Cardiac septum (tissue), 1 donor: ENCODE data around the gene CNOT3. TPM values are rescaled to one million over a fixed set of nuclear protein-coding genes. Genes with fewer than 3 reads are reported as not detected.

Source experiments
- DNase-seq: peaks from one replicate; pipeline ENCODE4 v3.0.0-alpha.2; 2020; ENCODE audit warnings: low spot score
- intact Hi-C: fragments of 100-400 bp; cut with DNase I; formaldehyde crosslinking; loops from one replicate; pipeline ENCODE4 v1.14.0; 2022
- total RNA-seq: library from RNA; stranded (reverse); fragmentation: NEBNext Ultra II Directional; extraction: Animal tissue kit (Norgen Biotek cat#: 25700); gene quantifications from one replicate; pipeline ENCODE4 v1.2.1, GENCODE V29; 2021
- donor health status: DM: no; HTN: no; CAD: no.

Gene CNOT3
- total RNA-seq, 1 donor from 2014 or later = 22.3 TPM

- intact Hi-C loops = no loop called here
- DNase-seq = no peak
These were observed 8.1 kb downstream of the CNOT3 start for GRCh38 chr19:54145541-54146158.

- DNase-seq = no peak
- intact Hi-C loops = no loop called here
These were observed 10.1 kb downstream of the CNOT3 start for GRCh38 chr19:54147676-54148075.

- no peak for DNase-seq
- intact Hi-C loops = no loop called here
These were observed 10.6 kb downstream of the CNOT3 start for GRCh38 chr19:54148158-54148557.

GRCh38 chr19:54149021-54149812 is 11.7 kb downstream of the CNOT3 start:
- intact Hi-C loops = no loop called here
- no peak for DNase-seq

GRCh38 chr19:54151362-54152035 is 13.9 kb downstream of the CNOT3 start:
- no peak for DNase-seq
- intact Hi-C loops = no loop called here

GRCh38 chr19:54152267-54152666 is 14.7 kb downstream of the CNOT3 start:
- DNase-seq = no peak
- intact Hi-C loops = no loop called here

- DNase-seq = no peak
- intact Hi-C loops = no loop called here
These were observed 15.4 kb downstream of the CNOT3 start for GRCh38 chr19:54152878-54153524.

GRCh38 chr19:54153731-54154326 is 16.3 kb downstream of the CNOT3 start:
- intact Hi-C loops = no loop called here
- no peak for DNase-seq

GRCh38 chr19:54154603-54155345 is 17.2 kb downstream of the CNOT3 start:
- DNase-seq = no peak
- intact Hi-C loops = no loop called here

- intact Hi-C loops = no loop called here
- DNase-seq = no peak
These were observed 18.1 kb downstream of the CNOT3 start for GRCh38 chr19:54155694-54156093.

GRCh38 chr19:54156490-54156889 is 18.9 kb downstream of the CNOT3 start:
- intact Hi-C loops = no loop called here
- no peak for DNase-seq

- intact Hi-C loops = no loop called here
These were observed 19.4 kb downstream of the CNOT3 start for GRCh38 chr19:54156953-54157352.

GRCh38 chr19:54158812-54159351 is 21.3 kb downstream of the CNOT3 start:
- intact Hi-C loops = no loop called here

More at GRCh38 chr19:54156953-54157352, 19.4 kb downstream of the CNOT3 start:
- no peak for DNase-seq

GRCh38 chr19:54159352-54160181 is 22.0 kb downstream of the CNOT3 start, which contains the start of gene LENG1:
Gene LENG1, minus strand, starts transcription at chr19:54159721. Its CDS starts 26 bp downstream, at chr19:54159695.
- DNase-seq = peak; percentile 99
- intact Hi-C loops = loop anchor here (5.0 kb wide), 1 partner anchor 43 kb away; the partner anchor contains the start of gene RPS9

More at GRCh38 chr19:54158812-54159351, 21.3 kb downstream of the CNOT3 start:
- no peak for DNase-seq

GRCh38 chr19:54160182-54160811 is 22.7 kb downstream of the CNOT3 start:
- intact Hi-C loops = loop anchor here (5.0 kb wide), 1 partner anchor 42 kb away; the partner anchor contains the start of gene RPS9
- DNase-seq = no peak

GRCh38 chr19:54160854-54161253 is 23.3 kb downstream of the CNOT3 start:
- intact Hi-C loops = loop anchor here (5.0 kb wide), 1 partner anchor 41 kb away; the partner anchor contains the start of gene RPS9
- no peak for DNase-seq

GRCh38 chr19:54162241-54162805 is 24.8 kb downstream of the CNOT3 start:
- peak; percentile 90 for DNase-seq
- intact Hi-C loops = loop anchor here (5.0 kb wide), 1 partner anchor 40 kb away; the partner anchor contains the start of gene RPS9
